SK-N-SH (cell line): Measurements from ENCODE around the gene DOCK4. TPM values are rescaled to one million over a fixed set of nuclear protein-coding genes. Genes with fewer than 3 reads are reported as not detected.

ENCODE experiments used
- CTCF ChIA-PET: fragments of 300-600, 350-600 bp; formaldehyde crosslinking; extraction: SDS; loops from one replicate; lab custom pipeline; 2021; lab: Yijun Ruan, JAX
- POLR2A ChIA-PET: fragments of 350-600 bp; sonication (Branson Sonifier 250); formaldehyde crosslinking; extraction: SDS; loops from one replicate; lab custom pipeline; 2020; ENCODE audit warnings: antibody characterized with exemption, inconsistent platforms; lab: Yijun Ruan, JAX
- DNase-seq: peaks from one replicate; pipeline ENCODE4 v3.0.0; 2012
- H2AFZ ChIP-seq: fragments of 200-600 bp; sonication (generic); 2 replicates; pipeline ENCODE4 v1.8.1; 2016; ENCODE audit warnings: antibody characterized with exemption, mild to moderate bottlenecking, low read depth
- H3F3A ChIP-seq: fragments of 200-600 bp; sonication (generic); replicated peaks from 2 replicates; pipeline ENCODE3; 2016; ENCODE audit warnings: antibody characterized with exemption, mild to moderate bottlenecking; ENCODE audit not compliant: insufficient read depth
- H3K27ac ChIP-seq, 2 experiments: fragments of 200-500 bp in 1 of 2; fragments of 200-600 bp in 1 of 2; sonication (Bioruptor generic) in 1 of 2; sonication (generic), shearing (Covaris generic) in 1 of 2; 2 replicates each; pipeline versions ENCODE4 v1.5.1 to v1.6.1; 2014 to 2016; ENCODE audit warnings: low read depth in 2 of 2, inconsistent platforms in 1 of 2, low read length in 1 of 2, mild to moderate bottlenecking in 1 of 2, mixed read lengths in 1 of 2
- H3K27me3 ChIP-seq: fragments of 200-600 bp; sonication (generic), shearing (Covaris generic); 2 replicates; pipeline ENCODE4 v1.6.1; 2016; ENCODE audit warnings: mixed run types; ENCODE audit not compliant: insufficient read depth
- H3K36me3 ChIP-seq, 2 experiments: fragments of 200-500 bp in 1 of 2; fragments of 200-600 bp in 1 of 2; sonication (Bioruptor generic) in 1 of 2; sonication (generic) in 1 of 2; replicated peaks in 1 of 2; 2 replicates each; pipeline versions ENCODE3 to v1.5.1; 2014 to 2016; ENCODE audit warnings: low read length in 1 of 2, mild to moderate bottlenecking in 1 of 2; ENCODE audit not compliant: insufficient read depth in 2 of 2, control insufficient read depth in 1 of 2
- H3K4me1 ChIP-seq, 2 experiments: fragments of 200-500 bp in 1 of 2; fragments of 200-600 bp in 1 of 2; sonication (Bioruptor generic) in 1 of 2; sonication (generic), shearing (Covaris generic) in 1 of 2; 2 replicates each; pipeline versions ENCODE4 v1.5.1 to v1.6.1; 2014 to 2016; ENCODE audit warnings: low read depth in 1 of 2, low read length in 1 of 2, mixed run types in 1 of 2; ENCODE audit not compliant: insufficient read depth in 2 of 2, control insufficient read depth in 1 of 2
- H3K4me2 ChIP-seq: fragments of 200-600 bp; sonication (generic), shearing (Covaris generic); 2 replicates; pipeline ENCODE4 v1.6.1; 2017; ENCODE audit warnings: mixed run types
- H3K4me3 ChIP-seq, 2 experiments: fragments of 200-500 bp in 1 of 2; fragments of 200-600 bp in 1 of 2; sonication (Bioruptor generic) in 1 of 2; sonication (generic), shearing (Covaris generic) in 1 of 2; 2 replicates each; pipeline versions ENCODE4 v1.5.1 to v1.8.1; 2014 to 2016; ENCODE audit warnings: low read depth in 2 of 2, inconsistent platforms in 1 of 2, low read length in 1 of 2, mild to moderate bottlenecking in 1 of 2, mixed read lengths in 1 of 2, moderate library complexity in 1 of 2
- H3K79me2 ChIP-seq: fragments of 200-600 bp; sonication (generic); 2 replicates; pipeline ENCODE4 v1.8.1; 2017; ENCODE audit warnings: mild to moderate bottlenecking; ENCODE audit not compliant: insufficient read depth
- H3K9ac ChIP-seq: fragments of 200-600 bp; sonication (generic); 2 replicates; pipeline ENCODE4 v1.6.1; 2017; ENCODE audit warnings: mixed run types
- H3K9me2 ChIP-seq: fragments of 200-600 bp; sonication (generic); 2 replicates; pipeline ENCODE4 v1.6.1; 2017; ENCODE audit warnings: mixed run types
- H3K9me3 ChIP-seq: fragments of 200-600 bp; sonication (generic); 2 replicates; pipeline ENCODE4 v1.6.1; 2017; ENCODE audit warnings: mixed run types, mild to moderate bottlenecking, moderate library complexity
- H4K20me1 ChIP-seq: fragments of 200-600 bp; sonication (generic); 2 replicates; pipeline ENCODE4 v1.6.1; 2017; ENCODE audit warnings: mild to moderate bottlenecking, mixed run types; ENCODE audit not compliant: insufficient read depth
- CHD2 ChIP-seq: fragments of 150-350 bp; IDR thresholded peaks from 2 replicates; pipeline ENCODE4 v1.6.1; 2018; ENCODE audit warnings: low read length; ENCODE audit not compliant: partially characterized antibody
- CTCF ChIP-seq: fragments of 200-600 bp; sonication (generic); IDR thresholded peaks from 2 replicates; pipeline ENCODE4 v1.6.1; 2017; ENCODE audit warnings: antibody characterized with exemption, mild to moderate bottlenecking, moderate library complexity
- FOSL2 ChIP-seq: IDR thresholded peaks from 2 replicates; pipeline ENCODE4 v1.4.0; 2012; ENCODE audit warnings: low read depth, mild to moderate bottlenecking, moderate library complexity, borderline replicate concordance
- FOXJ3 ChIP-seq: sonication (generic); formaldehyde crosslinking; IDR thresholded peaks from 2 replicates; pipeline ENCODE4 v1.5.1; 2020; ENCODE audit warnings: mild to moderate bottlenecking, missing genetic modification reagents
- JUND ChIP-seq: IDR thresholded peaks from 2 replicates; pipeline ENCODE4 v1.4.0; 2012
- MAX ChIP-seq: IDR thresholded peaks from 2 replicates; pipeline ENCODE4 v1.4.0; 2012; ENCODE audit warnings: low read depth
- MEF2A ChIP-seq: IDR thresholded peaks from 2 replicates; pipeline ENCODE4 v1.4.0; 2012; ENCODE audit warnings: low read depth, borderline replicate concordance
- MXI1 ChIP-seq: IDR thresholded peaks from 2 replicates; pipeline ENCODE4 v1.6.1; 2012; ENCODE audit warnings: mild to moderate bottlenecking, low read depth, low read length, improper control_type of control experiment
- SMC3 ChIP-seq: IDR thresholded peaks from 2 replicates; pipeline ENCODE4 v1.6.1; 2012; ENCODE audit warnings: low read depth, low read length, improper control_type of control experiment
- TEAD4 ChIP-seq: IDR thresholded peaks from 2 replicates; pipeline ENCODE4 v1.4.0; 2012; ENCODE audit warnings: mild to moderate bottlenecking, borderline replicate concordance; ENCODE audit not compliant: insufficient read depth
- USF2 ChIP-seq: fragments of 150-350 bp; IDR thresholded peaks from 2 replicates; pipeline ENCODE4 v1.6.1; 2017; ENCODE audit warnings: antibody characterized with exemption, low read length, low read depth, borderline replicate concordance
- YY1 ChIP-seq: IDR thresholded peaks from 2 replicates; pipeline ENCODE4 v1.4.0; 2012; ENCODE audit warnings: low read depth, mild to moderate bottlenecking
- WGBS: methylation state at CpG from one replicate; pipeline ENCODE4 v1.1.6; 2017; ENCODE audit warnings: low lambda C conversion rate; 5-methylcytosine and 5-hydroxymethylcytosine counted together
- polyA plus RNA-seq, 3 experiments: library from polyadenylated mRNA; depleted of rRNA; stranded (reverse); fragments of >200 nt; gene quantifications; 2 replicates each; pipeline ENCODE4 v1.2.3, GENCODE V29; 2012

The DOCK4 gene
- polyA plus RNA-seq, 1 of the 3 experiments (the other 2 are of a cell fraction) = 8.5 TPM

- no peak for TF ChIP-seq CHD2
- TF ChIP-seq MAX = peak; percentile 30; the same call in 1 of the 2 replicates
- no peak for TF ChIP-seq USF2
- peak; percentile 52; the same call in 1 of the 2 replicates for TF ChIP-seq FOSL2
- TF ChIP-seq JUND = peak; percentile 35; the same call in 1 of the 2 replicates
- Histone ChIP-seq H3K4me2 (no peak overlapping the region), H3K36me3 (peaks cover 4 to 6% of the 10 kb centered on the region in 2 experiments), H3F3A (peaks cover 8% of the 10 kb centered on the region), H2AFZ (no peak overlapping the region), H4K20me1 (no peaks in the 10 kb centered on the region), H3K27me3 (no peaks in the 10 kb centered on the region), H3K9ac (no peak overlapping the region), H3K9me2 (no peaks in the 10 kb centered on the region; the same call in 1 of the 2 replicates), H3K79me2 (no peaks in the 10 kb centered on the region), H3K9me3 (no peaks in the 10 kb centered on the region; the same call in 1 of the 2 replicates), H3K4me3 (no peak overlapping the region), H3K27ac (peak overlapping the region in 1 of 2 experiments; percentile 2; a peak in 1 of 4 replicates), H3K4me1 (peaks cover 3 to 10% of the 10 kb centered on the region in 2 experiments; a peak in 2 of 4 replicates)
- 61% methylated on average over 1 of the region's 1 CpG for WGBS
- ChIA-PET CTCF (interaction anchor here (1.0 to 1.1 kb wide), 3 partner anchors 27 to 65 kb away, joined by 3 to 4 read pairs (median 3); no protein-coding TSS in a partner anchor), POLR2A (no interaction called here)
- DNase-seq = no peak
Observed at GRCh38 chr7:111827863-111828504, 378.2 kb downstream of the DOCK4 start.

GRCh38 chr7:111825046-111825445 lies 381.2 kb downstream of the DOCK4 start:
- Histone ChIP-seq H2AFZ (no peak overlapping the region), H3K9me3 (no peaks in the 10 kb centered on the region; the same call in 1 of the 2 replicates), H3K79me2 (no peaks in the 10 kb centered on the region), H3F3A (peaks cover 4% of the 10 kb centered on the region), H3K4me2 (no peak overlapping the region), H3K36me3 (peaks cover 4 to 29% of the 10 kb centered on the region in 2 experiments), H3K4me1 (peaks cover 3 to 8% of the 10 kb centered on the region in 2 experiments; a peak in 2 of 4 replicates), H3K9ac (no peak overlapping the region), H4K20me1 (no peaks in the 10 kb centered on the region), H3K27ac (no peak overlapping the region), H3K27me3 (no peaks in the 10 kb centered on the region)
- POLR2A ChIA-PET = no interaction called here
- CTCF ChIA-PET = interaction anchor here (0.8 to 1.2 kb wide), 2 partner anchors 10 to 15 kb away, joined by 3 read pairs; no protein-coding TSS in a partner anchor
- no peak for DNase-seq
- no peak for TF ChIP-seq FOSL2
- TF ChIP-seq MXI1 = no peak
- TF ChIP-seq SMC3 = no peak
- TF ChIP-seq JUND = no peak
- TF ChIP-seq TEAD4 = no peak
- TF ChIP-seq MAX = no peak
- TF ChIP-seq YY1 = no peak
- TF ChIP-seq USF2 = no peak
- no peak for TF ChIP-seq MEF2A
- TF ChIP-seq CTCF = no peak
- TF ChIP-seq FOXJ3 (CRISPR knock-in tag) = no peak
- TF ChIP-seq, all 33 proteins: peak for 0
- 88% methylated on average over 2 of the region's 2 CpGs for WGBS
- no peaks in the 10 kb centered on the region; the same call in 1 of the 2 replicates for H3K9me2 ChIP-seq
- H3K4me3 ChIP-seq = no peak overlapping the region
